Vein endothelial cell (primary cell): ENCODE measurements around the gene MYH15. TPM values are rescaled to one million over a fixed set of nuclear protein-coding genes. Genes with fewer than 3 reads are reported as not detected.

ENCODE experiments used
- total RNA-seq: library from RNA; depleted of rRNA; stranded (reverse); fragments of >200 nt; gene quantifications from 2 replicates; pipeline ENCODE4 v1.2.3, GENCODE V29; 2012

The MYH15 gene
- total RNA-seq: under 0.01 and 0.10 TPM in 2 replicates

GRCh38 chr3:108510496-108510895, at the start of gene MYH15:
MYH15 (minus strand) TSS chr3:108510596; CDS start chr3:108510530, 66 bp downstream.

Other genes with a start within 250 kb of the MYH15 start
- gene HHLA2, start 214.0 kb downstream of the MYH15 start, total RNA-seq: not detected in 2 replicates
- gene CIP2A, start 78.8 kb upstream of the MYH15 start, total RNA-seq: 16.7 and 30.0 TPM in 2 replicates
- gene DZIP3, start 79.1 kb upstream of the MYH15 start, total RNA-seq: 4.6 and 5.1 TPM in 2 replicates
- gene RETNLB, start 246.8 kb upstream of the MYH15 start, total RNA-seq: not detected in 2 replicates